Subcutaneous adipose tissue (tissue), 4 donors: Measurements from ENCODE around the gene C3orf49. TPM values are rescaled to one million over a fixed set of nuclear protein-coding genes. Genes with fewer than 3 reads are reported as not detected.
A peak's percentile ranks its signal among the peaks of the same experiment; 100 is the strongest.

Source experiments
- CTCF ChIP-seq: fragments of 450-650 bp; IDR thresholded peaks from one replicate; pipeline ENCODE4 v1.5.1; 2016; ENCODE audit warnings: low read depth, mild to moderate bottlenecking, control low read depth, antibody characterized with exemption, moderate library complexity
- total RNA-seq, 4 donors: library from RNA; depleted of rRNA; stranded (reverse); fragments of >200 nt; gene quantifications; one replicate each; pipeline ENCODE4 v1.1.0, GENCODE V29; 2016

Gene C3orf49
- total RNA-seq, 4 donors from 2014 or later, result not detected

- TF ChIP-seq CTCF, result no peak
Measured at GRCh38 chr3:63847718-63848450, 28.8 kb downstream of the C3orf49 start.

GRCh38 chr3:63849175-63849574, 30.1 kb downstream of the C3orf49 start:
- TF ChIP-seq CTCF, result no peak

GRCh38 chr3:63851287-63851686, 32.2 kb downstream of the C3orf49 start:
- peak; percentile 49 for TF ChIP-seq CTCF

- TF ChIP-seq CTCF, result no peak
Measured at GRCh38 chr3:63853106-63853505, 34.0 kb downstream of the C3orf49 start.

GRCh38 chr3:63855333-63855940, 36.3 kb downstream of the C3orf49 start:
- no peak for TF ChIP-seq CTCF

- no peak for TF ChIP-seq CTCF
Measured at GRCh38 chr3:63857311-63857710, 38.2 kb downstream of the C3orf49 start.

- TF ChIP-seq CTCF, result no peak
Measured at GRCh38 chr3:63860776-63861175, 41.7 kb downstream of the C3orf49 start.
